ENCODE measurements around the gene SLC44A1. TPM values are rescaled to one million over a fixed set of nuclear protein-coding genes. Genes with fewer than 3 reads are reported as not detected.

Gene SLC44A1
- polyA plus RNA-seq, 1 of the 3 experiments (the other 2 are of a cell fraction): 4.5 TPM

DNA sequence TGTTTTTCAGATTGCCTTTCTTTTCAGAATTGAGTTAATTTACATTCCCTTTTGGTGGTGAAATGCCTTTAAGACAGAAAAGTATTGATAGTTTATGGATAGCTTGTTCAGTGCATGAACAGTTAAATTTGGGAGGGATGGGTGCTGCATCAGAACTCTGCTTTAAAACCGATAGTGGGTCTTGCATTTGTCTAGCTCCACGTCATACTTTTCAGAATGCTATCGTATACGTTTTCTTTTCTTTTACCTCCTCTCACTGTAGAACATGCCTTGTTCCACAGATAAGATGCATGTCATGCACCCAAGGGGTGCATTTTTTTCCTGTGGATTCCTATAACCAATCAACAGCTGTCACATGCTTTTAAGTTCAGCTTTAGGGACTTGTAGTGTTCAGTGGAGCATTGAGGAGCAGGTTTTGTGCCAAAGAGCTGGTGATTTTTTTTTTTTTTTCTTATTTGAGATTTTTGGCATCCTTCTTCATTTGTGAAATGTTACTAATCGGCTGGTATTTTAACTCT, 2.3 kb downstream of the SLC44A1 start:
- peaks cover 3 to 11% of the 10 kb centered on the region in 2 experiments; a peak in 3 of 4 replicates for H3K4me1 ChIP-seq (ENCODE audit: control insufficient read depth in 1 of 2, insufficient read depth in 2 of 2, low read depth in 1 of 2, low read length in 1 of 2)
- POLR2A ChIA-PET: no interaction called here
- no peaks in the 10 kb centered on the region for H3K9me3 ChIP-seq
- H3K9me2 ChIP-seq: no peaks in the 10 kb centered on the region
- H3K27me3 ChIP-seq (ENCODE audit: insufficient read depth): no peaks in the 10 kb centered on the region
- TF ChIP-seq ELF1 (IDR thresholded peaks at IDR 0.05) (no peak), RFX5 (IDR thresholded peaks at IDR 0.05; ENCODE audit: low read length) (no peak), TCF12 (IDR thresholded peaks at IDR 0.05) (no peak), SMC3 (IDR thresholded peaks at IDR 0.05; ENCODE audit: low read depth, low read length) (no peak), GATA2 (CRISPR knock-in tag; IDR thresholded peaks at IDR 0.05) (no peak), FOSL2 (IDR thresholded peaks at IDR 0.05; ENCODE audit: borderline replicate concordance, low read depth) (no peak)
- TF ChIP-seq, protein P1, sequence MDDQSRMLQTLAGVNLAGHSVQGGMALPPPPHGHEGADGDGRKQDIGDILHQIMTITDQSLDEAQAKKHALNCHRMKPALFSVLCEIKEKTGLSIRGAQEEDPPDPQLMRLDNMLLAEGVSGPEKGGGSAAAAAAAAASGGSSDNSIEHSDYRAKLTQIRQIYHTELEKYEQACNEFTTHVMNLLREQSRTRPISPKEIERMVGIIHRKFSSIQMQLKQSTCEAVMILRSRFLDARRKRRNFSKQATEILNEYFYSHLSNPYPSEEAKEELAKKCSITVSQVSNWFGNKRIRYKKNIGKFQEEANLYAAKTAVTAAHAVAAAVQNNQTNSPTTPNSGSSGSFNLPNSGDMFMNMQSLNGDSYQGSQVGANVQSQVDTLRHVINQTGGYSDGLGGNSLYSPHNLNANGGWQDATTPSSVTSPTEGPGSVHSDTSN (IDR thresholded peaks at IDR 0.05): no peak
- TF ChIP-seq, protein P2, sequence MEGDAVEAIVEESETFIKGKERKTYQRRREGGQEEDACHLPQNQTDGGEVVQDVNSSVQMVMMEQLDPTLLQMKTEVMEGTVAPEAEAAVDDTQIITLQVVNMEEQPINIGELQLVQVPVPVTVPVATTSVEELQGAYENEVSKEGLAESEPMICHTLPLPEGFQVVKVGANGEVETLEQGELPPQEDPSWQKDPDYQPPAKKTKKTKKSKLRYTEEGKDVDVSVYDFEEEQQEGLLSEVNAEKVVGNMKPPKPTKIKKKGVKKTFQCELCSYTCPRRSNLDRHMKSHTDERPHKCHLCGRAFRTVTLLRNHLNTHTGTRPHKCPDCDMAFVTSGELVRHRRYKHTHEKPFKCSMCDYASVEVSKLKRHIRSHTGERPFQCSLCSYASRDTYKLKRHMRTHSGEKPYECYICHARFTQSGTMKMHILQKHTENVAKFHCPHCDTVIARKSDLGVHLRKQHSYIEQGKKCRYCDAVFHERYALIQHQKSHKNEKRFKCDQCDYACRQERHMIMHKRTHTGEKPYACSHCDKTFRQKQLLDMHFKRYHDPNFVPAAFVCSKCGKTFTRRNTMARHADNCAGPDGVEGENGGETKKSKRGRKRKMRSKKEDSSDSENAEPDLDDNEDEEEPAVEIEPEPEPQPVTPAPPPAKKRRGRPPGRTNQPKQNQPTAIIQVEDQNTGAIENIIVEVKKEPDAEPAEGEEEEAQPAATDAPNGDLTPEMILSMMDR (IDR thresholded peaks at IDR 0.05): no peak
- no peak for DNase-seq
- H3K36me3 ChIP-seq (replicated peaks in 1 of 2; ENCODE audit: control insufficient read depth in 1 of 2, insufficient read depth in 2 of 2, low read length in 1 of 2): no peaks in the 10 kb centered on the region
- H3K27ac ChIP-seq (ENCODE audit: low read depth in 2 of 2, low read length in 1 of 2): no peak overlapping the region
- peaks cover 33% of the 10 kb centered on the region; the same call in 1 of the 2 replicates for H3K79me2 ChIP-seq (ENCODE audit: insufficient read depth)
- WGBS (ENCODE audit: low lambda C conversion rate): 88% methylated on average over 5 of the region's 5 CpGs
- peaks cover 18% of the 10 kb centered on the region for H3F3A ChIP-seq (replicated peaks; ENCODE audit: insufficient read depth)
- H3K4me3 ChIP-seq (ENCODE audit: low read depth in 2 of 2, low read length in 1 of 2): no peak overlapping the region
- no peaks in the 10 kb centered on the region for H4K20me1 ChIP-seq (ENCODE audit: insufficient read depth)
- H3K4me2 ChIP-seq: peak overlapping the region; percentile 97
- CTCF ChIA-PET: interaction anchor here (0.7 to 1.3 kb wide), 4 partner anchors 139 to 384 kb away, joined by 3 to 5 read pairs (median 4); no protein-coding TSS in a partner anchor
- no peak overlapping the region for H2AFZ ChIP-seq (ENCODE audit: low read depth)
- no peak overlapping the region for H3K9ac ChIP-seq

DNA sequence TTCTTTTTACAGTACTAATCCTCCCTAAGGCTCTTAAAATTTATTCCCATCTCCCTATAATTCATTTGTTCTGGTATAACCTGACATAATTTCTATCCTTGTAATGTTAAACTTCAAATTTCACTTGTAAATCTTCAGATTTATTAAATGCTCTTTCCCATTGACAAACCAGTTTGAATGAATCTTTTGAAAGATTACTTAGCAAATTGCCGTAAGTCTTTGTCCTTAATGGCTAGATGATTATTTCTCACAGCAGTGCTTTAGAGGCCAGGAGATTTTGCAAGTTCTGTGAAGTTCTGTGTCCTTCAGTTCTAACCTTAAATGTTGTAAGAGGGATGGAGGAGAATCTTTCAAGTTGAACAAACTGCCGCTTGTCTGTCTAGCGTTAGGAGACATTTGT, 4.2 kb downstream of the SLC44A1 start:
- Histone ChIP-seq H3K4me3 (ENCODE audit: low read depth in 2 of 2, low read length in 1 of 2) (no peak overlapping the region), H3K4me2 (no peak overlapping the region), H3K27ac (ENCODE audit: low read depth in 2 of 2, low read length in 1 of 2) (no peak overlapping the region), H3K36me3 (replicated peaks in 1 of 2; ENCODE audit: control insufficient read depth in 1 of 2, insufficient read depth in 2 of 2, low read length in 1 of 2) (no peaks in the 10 kb centered on the region), H3K9me2 (no peaks in the 10 kb centered on the region), H4K20me1 (ENCODE audit: insufficient read depth) (no peaks in the 10 kb centered on the region), H3K27me3 (ENCODE audit: insufficient read depth) (no peaks in the 10 kb centered on the region), H3K79me2 (ENCODE audit: insufficient read depth) (peaks cover 34% of the 10 kb centered on the region; the same call in 1 of the 2 replicates), H3F3A (replicated peaks; ENCODE audit: insufficient read depth) (peaks cover 4% of the 10 kb centered on the region), H3K4me1 (ENCODE audit: control insufficient read depth in 1 of 2, insufficient read depth in 2 of 2, low read depth in 1 of 2, low read length in 1 of 2) (peaks cover 0 to 11% of the 10 kb centered on the region in 2 experiments; a peak in 3 of 4 replicates), H2AFZ (ENCODE audit: low read depth) (no peak overlapping the region), H3K9me3 (no peaks in the 10 kb centered on the region), H3K9ac (no peak overlapping the region)
- 96% methylated on average over 3 of the region's 3 CpGs for WGBS (ENCODE audit: low lambda C conversion rate)
- POLR2A ChIA-PET: no interaction called here
- no peak for DNase-seq
- CTCF ChIA-PET: no interaction called here
- TF ChIP-seq, protein P1 (IDR thresholded peaks at IDR 0.05): no peak
- no peak for TF ChIP-seq TEAD4 (IDR thresholded peaks at IDR 0.05; ENCODE audit: borderline replicate concordance, insufficient read depth)
- TF ChIP-seq EZH2phosphoT487 (IDR thresholded peaks at IDR 0.05; ENCODE audit: borderline replicate concordance, low read depth): no peak
- no peak for TF ChIP-seq ELF1 (IDR thresholded peaks at IDR 0.05)
- no peak for TF ChIP-seq JUND (IDR thresholded peaks at IDR 0.05)
- TF ChIP-seq SMC3 (IDR thresholded peaks at IDR 0.05; ENCODE audit: low read depth, low read length): no peak
- TF ChIP-seq, protein P3, sequence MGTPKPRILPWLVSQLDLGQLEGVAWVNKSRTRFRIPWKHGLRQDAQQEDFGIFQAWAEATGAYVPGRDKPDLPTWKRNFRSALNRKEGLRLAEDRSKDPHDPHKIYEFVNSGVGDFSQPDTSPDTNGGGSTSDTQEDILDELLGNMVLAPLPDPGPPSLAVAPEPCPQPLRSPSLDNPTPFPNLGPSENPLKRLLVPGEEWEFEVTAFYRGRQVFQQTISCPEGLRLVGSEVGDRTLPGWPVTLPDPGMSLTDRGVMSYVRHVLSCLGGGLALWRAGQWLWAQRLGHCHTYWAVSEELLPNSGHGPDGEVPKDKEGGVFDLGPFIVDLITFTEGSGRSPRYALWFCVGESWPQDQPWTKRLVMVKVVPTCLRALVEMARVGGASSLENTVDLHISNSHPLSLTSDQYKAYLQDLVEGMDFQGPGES (IDR thresholded peaks at IDR 0.05; ENCODE audit: low read depth, low read length): no peak
- TF ChIP-seq, protein P4, sequence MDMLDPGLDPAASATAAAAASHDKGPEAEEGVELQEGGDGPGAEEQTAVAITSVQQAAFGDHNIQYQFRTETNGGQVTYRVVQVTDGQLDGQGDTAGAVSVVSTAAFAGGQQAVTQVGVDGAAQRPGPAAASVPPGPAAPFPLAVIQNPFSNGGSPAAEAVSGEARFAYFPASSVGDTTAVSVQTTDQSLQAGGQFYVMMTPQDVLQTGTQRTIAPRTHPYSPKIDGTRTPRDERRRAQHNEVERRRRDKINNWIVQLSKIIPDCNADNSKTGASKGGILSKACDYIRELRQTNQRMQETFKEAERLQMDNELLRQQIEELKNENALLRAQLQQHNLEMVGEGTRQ (IDR thresholded peaks at IDR 0.05; ENCODE audit: borderline replicate concordance, low read depth, low read length): no peak
- TF ChIP-seq GATA2 (CRISPR knock-in tag; IDR thresholded peaks at IDR 0.05): no peak
- TF ChIP-seq, protein P5, sequence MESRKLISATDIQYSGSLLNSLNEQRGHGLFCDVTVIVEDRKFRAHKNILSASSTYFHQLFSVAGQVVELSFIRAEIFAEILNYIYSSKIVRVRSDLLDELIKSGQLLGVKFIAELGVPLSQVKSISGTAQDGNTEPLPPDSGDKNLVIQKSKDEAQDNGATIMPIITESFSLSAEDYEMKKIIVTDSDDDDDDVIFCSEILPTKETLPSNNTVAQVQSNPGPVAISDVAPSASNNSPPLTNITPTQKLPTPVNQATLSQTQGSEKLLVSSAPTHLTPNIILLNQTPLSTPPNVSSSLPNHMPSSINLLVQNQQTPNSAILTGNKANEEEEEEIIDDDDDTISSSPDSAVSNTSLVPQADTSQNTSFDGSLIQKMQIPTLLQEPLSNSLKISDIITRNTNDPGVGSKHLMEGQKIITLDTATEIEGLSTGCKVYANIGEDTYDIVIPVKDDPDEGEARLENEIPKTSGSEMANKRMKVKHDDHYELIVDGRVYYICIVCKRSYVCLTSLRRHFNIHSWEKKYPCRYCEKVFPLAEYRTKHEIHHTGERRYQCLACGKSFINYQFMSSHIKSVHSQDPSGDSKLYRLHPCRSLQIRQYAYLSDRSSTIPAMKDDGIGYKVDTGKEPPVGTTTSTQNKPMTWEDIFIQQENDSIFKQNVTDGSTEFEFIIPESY (IDR thresholded peaks at IDR 0.05; ENCODE audit: borderline replicate concordance, low read depth): no peak
- no peak for TF ChIP-seq FOXM1 (IDR thresholded peaks at IDR 0.05; ENCODE audit: low read depth)
